VCaP (cell line): ENCODE measurements around the gene TMEM132E.
A peak's percentile ranks its signal among the peaks of the same experiment; 100 is the strongest.

Source experiments
- H3K27ac ChIP-seq: fragments of 450-650 bp; 2 replicates; pipeline ENCODE4 v1.5.1; 2017
- CTCF ChIP-seq: fragments of 450-650 bp; conservative IDR thresholded peaks from 2 replicates; pipeline ENCODE4 v1.5.1; 2017; ENCODE audit warnings: mild to moderate bottlenecking, moderate library complexity

The TMEM132E gene

GRCh38 chr17:34561328-34561727, 18.1 kb upstream of the TMEM132E start:
- TF ChIP-seq CTCF: no peak
- H3K27ac ChIP-seq: no peak overlapping the region

- peak; percentile 69 for TF ChIP-seq CTCF
- no peak overlapping the region for H3K27ac ChIP-seq
These were observed 17.0 kb upstream of the TMEM132E start for GRCh38 chr17:34562387-34562786.

- H3K27ac ChIP-seq: no peak overlapping the region
- no peak for TF ChIP-seq CTCF
These were observed 13.7 kb upstream of the TMEM132E start for GRCh38 chr17:34565713-34566112.

- TF ChIP-seq CTCF: no peak
- H3K27ac ChIP-seq: no peak overlapping the region
These were observed 13.2 kb upstream of the TMEM132E start for GRCh38 chr17:34566201-34566600.

GRCh38 chr17:34566873-34567272, 12.5 kb upstream of the TMEM132E start:
- no peak overlapping the region for H3K27ac ChIP-seq
- TF ChIP-seq CTCF: no peak

- H3K27ac ChIP-seq: no peak overlapping the region
- no peak for TF ChIP-seq CTCF
These were observed 11.5 kb upstream of the TMEM132E start for GRCh38 chr17:34567691-34568465.

GRCh38 chr17:34568953-34569352, 10.4 kb upstream of the TMEM132E start:
- H3K27ac ChIP-seq: no peak overlapping the region
- no peak for TF ChIP-seq CTCF
